Heart right ventricle (tissue), 16 donors: Measurements from ENCODE around the gene DCUN1D1. TPM values are rescaled to one million over a fixed set of nuclear protein-coding genes. Genes with fewer than 3 reads are reported as not detected.

Experiments
- ATAC-seq, 8 donors: fragments of 200-7000 bp; cut with Tn5 transposase; one replicate each; pipeline ENCODE4 v1.9.1; 2020; ENCODE audit warnings: mild to moderate bottlenecking in 8 of 8, moderate library complexity in 8 of 8, moderate number of reproducible peaks in 1 of 8
- DNase-seq, 2 donors: peaks; one replicate each; pipeline ENCODE4 v3.0.0-alpha.2; 2020
- H3K27ac ChIP-seq, 10 donors: fragments of 200-600 bp; sonication (generic) in 2 of 10; one replicate each; pipeline versions ENCODE4 v1.5.0 to v1.8.0; 2020 to 2022; ENCODE audit warnings: mild to moderate bottlenecking in 3 of 10
- H3K27me3 ChIP-seq, 7 donors: fragments of 200-600 bp; one replicate each; pipeline ENCODE4 v1.8.0; 2021 to 2022; ENCODE audit warnings: mild to moderate bottlenecking in 2 of 7
- H3K36me3 ChIP-seq, 9 donors: fragments of 200-600 bp; sonication (generic) in 1 of 9; one replicate each; pipeline versions ENCODE4 v1.5.0 to v1.8.0; 2020 to 2022; ENCODE audit warnings: mild to moderate bottlenecking in 2 of 9
- H3K4me1 ChIP-seq, 9 donors: fragments of 200-600 bp; sonication (generic) in 1 of 9; one replicate each; pipeline versions ENCODE4 v1.5.0 to v1.8.0; 2020 to 2022; ENCODE audit warnings: mild to moderate bottlenecking in 4 of 9
- H3K4me3 ChIP-seq, 10 donors: fragments of 200-600 bp; sonication (generic) in 2 of 10; one replicate each; pipeline versions ENCODE4 v1.5.0 to v1.8.0; 2020 to 2022; ENCODE audit warnings: mild to moderate bottlenecking in 7 of 10, moderate library complexity in 2 of 10
- H3K9me3 ChIP-seq, 11 donors: fragments of 200-600 bp in 10 of 11; sonication (generic) in 2 of 11; one replicate each; pipeline versions ENCODE4 v1.5.0 to v1.8.0; 2013 to 2022; ENCODE audit warnings: mild to moderate bottlenecking in 2 of 11, control low read depth in 1 of 11, moderate library complexity in 1 of 11
- WGBS, 2 donors: extraction: QIAGEN DNeasy Blood & Tissue Kit; methylation state at CpG; one replicate each; pipeline ENCODE4 v1.1.7; 2013; ENCODE audit warnings: inconsistent platforms in 1 of 2; 5-methylcytosine and 5-hydroxymethylcytosine counted together
- intact Hi-C, 10 donors: fragments of 100-400 bp; cut with DNase I; formaldehyde crosslinking; loops; one replicate each; pipeline versions ENCODE4 v1.11.1 to v1.14.2; 2022
- polyA plus RNA-seq, 2 donors: library from polyadenylated mRNA; stranded (reverse); fragments of 200-250 nt; gene quantifications; one replicate each; pipeline ENCODE4 v1.2.3, GENCODE V29; 2013
- total RNA-seq, 10 donors: library from RNA; stranded (reverse); fragmentation: NEBNext Ultra II Directional in 3 of 10; extraction: Animal tissue kit (Norgen Biotek cat#: 25700) in 3 of 10; gene quantifications; one replicate each; pipeline versions ENCODE4 v1.2.1 to v1.2.4, GENCODE V29; 2021 to 2023
- TF ChIP-seq, protein P1 (sequence below), 9 donors: fragments of 200-600 bp; sonication (generic) in 2 of 9; IDR thresholded peaks; one replicate each; pipeline versions ENCODE4 v1.5.0 to v1.8.0; 2021 to 2022; ENCODE audit warnings: antibody characterized with exemption in 9 of 9, mild to moderate bottlenecking in 5 of 9, moderate library complexity in 1 of 9
- donor health status: Arrhythmogenic right ventricular cardiomyopathy.
- donor health status: ischemic (EF 13 %, LVEDD 7.1; RV severe dilation, severe dysfunction).
- donor health status: healthy with polysubstance abuse.
- donor health status: DM: no; HTN: yes; CAD: no.
- donor health status: DM: no; HTN: no; CAD: no.
- donor health status: ischemic (EF 25% LVEDD 6.9; RV normal size, moderate dysfunction).
- donor health status: ischemic (EF 25% LVEDD 5.7; RV mildly dilated, moderate dysfunction).
- donor health status: healthy.
- donor health status: DM: yes; HTN: yes; CAD: no.
- donor health status: Ischemic cardiomyopathy.
- donor health status: ischemic (EF 35%, LVEDD 5.7; RV mildly dilated, moderate dysfunction).
- donor health status: nonischemic (EF 11% LVEDD 7.7; RV severe dilation, severe dysfunction).
- donor health status: DM: yes; HTN: yes; CAD: no.
- donor health status: PGD.
- donor health status: ischemic (EF 29% LVEDD 5.4; RV normal size, mild dysfunction).
- donor health status: nonischemic (EF 23%, LVEDD 6.1; RV moderate dilation, normal function).

Gene DCUN1D1
- total and polyA plus RNA-seq, 12 donors, result 7.9 to 45.2 (median 35.5) TPM

DNA sequence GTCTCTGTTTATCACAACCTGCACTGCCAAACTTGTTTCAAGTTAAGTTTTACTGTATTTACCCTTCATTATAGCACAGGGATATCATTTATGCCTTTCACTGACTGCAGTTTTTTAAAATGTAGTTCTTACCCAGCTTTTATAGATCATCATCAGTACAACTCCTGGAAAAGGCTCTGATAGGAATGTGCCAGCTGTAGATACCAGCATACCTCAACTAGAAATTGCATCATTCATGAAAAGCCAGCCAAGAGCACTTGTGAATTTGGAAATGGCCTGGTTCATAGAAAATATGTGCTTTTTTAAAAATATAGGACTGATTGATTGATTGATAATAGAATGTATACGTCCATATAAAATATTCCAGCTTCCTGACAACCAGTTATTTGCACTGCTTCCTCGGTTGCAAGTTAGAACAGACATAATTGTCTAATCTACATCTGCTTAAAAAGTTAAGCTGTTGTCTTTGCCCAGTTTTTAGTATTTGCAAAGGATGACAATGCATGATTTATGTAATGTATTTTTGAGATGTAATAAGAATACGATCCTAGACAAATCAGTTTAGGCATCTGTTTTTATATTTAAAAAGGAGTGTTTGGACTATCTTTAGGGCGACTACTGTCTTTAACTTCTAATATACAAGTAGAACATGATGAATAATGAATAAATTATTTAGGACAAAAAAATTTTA lies 58.5 kb downstream of the DCUN1D1 start:
- DNase-seq (no peak), ATAC-seq (no peak)
- Histone ChIP-seq H3K36me3 (peaks cover 0 to 20% (median 0%) of the 10 kb centered on the region in 9 donors), H3K9me3 (no peaks in the 10 kb centered on the region), H3K27ac (no peak overlapping the region), H3K4me1 (peaks cover 0 to 22% (median 9%) of the 10 kb centered on the region in 9 donors), H3K27me3 (no peaks in the 10 kb centered on the region), H3K4me3 (no peak overlapping the region)
- TF ChIP-seq, protein P1, sequence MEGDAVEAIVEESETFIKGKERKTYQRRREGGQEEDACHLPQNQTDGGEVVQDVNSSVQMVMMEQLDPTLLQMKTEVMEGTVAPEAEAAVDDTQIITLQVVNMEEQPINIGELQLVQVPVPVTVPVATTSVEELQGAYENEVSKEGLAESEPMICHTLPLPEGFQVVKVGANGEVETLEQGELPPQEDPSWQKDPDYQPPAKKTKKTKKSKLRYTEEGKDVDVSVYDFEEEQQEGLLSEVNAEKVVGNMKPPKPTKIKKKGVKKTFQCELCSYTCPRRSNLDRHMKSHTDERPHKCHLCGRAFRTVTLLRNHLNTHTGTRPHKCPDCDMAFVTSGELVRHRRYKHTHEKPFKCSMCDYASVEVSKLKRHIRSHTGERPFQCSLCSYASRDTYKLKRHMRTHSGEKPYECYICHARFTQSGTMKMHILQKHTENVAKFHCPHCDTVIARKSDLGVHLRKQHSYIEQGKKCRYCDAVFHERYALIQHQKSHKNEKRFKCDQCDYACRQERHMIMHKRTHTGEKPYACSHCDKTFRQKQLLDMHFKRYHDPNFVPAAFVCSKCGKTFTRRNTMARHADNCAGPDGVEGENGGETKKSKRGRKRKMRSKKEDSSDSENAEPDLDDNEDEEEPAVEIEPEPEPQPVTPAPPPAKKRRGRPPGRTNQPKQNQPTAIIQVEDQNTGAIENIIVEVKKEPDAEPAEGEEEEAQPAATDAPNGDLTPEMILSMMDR (IDR thresholded peaks at IDR 0.05), result no peak
- intact Hi-C loops, result no loop called here
- WGBS, 2 donors, result 69 to 71% methylated on average over 4 of the region's 4 CpGs

DNA sequence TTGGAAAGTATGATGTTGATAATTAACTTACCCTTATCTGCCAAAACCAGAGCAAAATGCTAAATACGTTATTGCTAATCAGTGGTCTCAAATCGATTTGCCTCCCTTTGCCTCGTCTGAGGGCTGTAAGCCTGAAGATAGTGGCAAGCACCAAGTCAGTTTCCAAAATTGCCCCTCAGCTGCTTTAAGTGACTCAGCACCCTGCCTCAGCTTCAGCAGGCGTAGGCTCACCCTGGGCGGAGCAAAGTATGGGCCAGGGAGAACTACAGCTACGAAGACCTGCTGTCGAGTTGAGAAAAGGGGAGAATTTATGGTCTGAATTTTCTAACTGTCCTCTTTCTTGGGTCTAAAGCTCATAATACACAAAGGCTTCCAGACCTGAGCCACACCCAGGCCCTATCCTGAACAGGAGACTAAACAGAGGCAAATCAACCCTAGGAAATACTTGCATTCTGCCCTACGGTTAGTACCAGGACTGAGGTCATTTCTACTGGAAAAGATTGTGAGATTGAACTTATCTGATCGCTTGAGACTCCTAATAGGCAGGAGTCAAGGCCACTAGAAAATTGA lies 59.7 kb downstream of the DCUN1D1 start:
- intact Hi-C loops, result no loop called here
- 69 to 76% methylated on average over 9 of the region's 9 CpGs for WGBS, 2 donors
- no peak for DNase-seq
- no peak overlapping the region for H3K4me3 ChIP-seq
- ATAC-seq, result peak in 3 of 8 donors; percentile 40 to 51 (median 43)
- TF ChIP-seq, protein P1 (IDR thresholded peaks at IDR 0.05), result no peak
- H3K27ac ChIP-seq, result no peak overlapping the region
- peaks cover 0 to 17% (median 9%) of the 10 kb centered on the region in 9 donors for H3K4me1 ChIP-seq
- H3K9me3 ChIP-seq, result no peaks in the 10 kb centered on the region
- peaks cover 0 to 28% (median 0%) of the 10 kb centered on the region in 9 donors for H3K36me3 ChIP-seq
- H3K27me3 ChIP-seq, result no peaks in the 10 kb centered on the region

DNA sequence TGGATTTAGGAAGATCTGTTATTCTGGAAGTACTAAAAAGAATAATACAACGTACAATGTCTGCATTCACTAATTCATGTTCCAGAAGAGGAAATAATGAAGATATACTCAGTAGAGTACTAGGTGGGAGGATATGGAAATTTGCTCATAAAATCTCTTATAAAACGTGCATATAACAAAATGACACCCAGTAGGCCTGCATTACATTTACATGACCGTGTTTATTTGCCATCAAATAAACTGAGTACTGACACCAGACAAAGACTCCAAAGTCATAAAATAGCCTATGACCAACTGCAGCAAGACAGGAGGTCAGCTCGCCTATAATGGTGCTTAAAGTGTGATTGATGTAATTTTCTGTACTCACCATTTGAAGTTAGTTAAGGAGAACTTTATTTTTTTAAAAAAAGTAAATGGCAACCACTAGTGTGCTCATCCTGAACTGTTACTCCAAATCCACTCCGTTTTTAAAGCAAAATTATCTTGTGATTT lies 60.4 kb downstream of the DCUN1D1 start:
- DNase-seq (no peak), ATAC-seq (no peak)
- H3K27me3 ChIP-seq, result no peaks in the 10 kb centered on the region
- intact Hi-C loops, result no loop called here
- peaks cover 0 to 35% (median 0%) of the 10 kb centered on the region in 9 donors for H3K36me3 ChIP-seq
- peaks cover 0 to 11% (median 5%) of the 10 kb centered on the region in 9 donors for H3K4me1 ChIP-seq
- 93 to 95% methylated on average over 5 of the region's 5 CpGs for WGBS, 2 donors
- no peaks in the 10 kb centered on the region for H3K9me3 ChIP-seq
- no peak overlapping the region for H3K4me3 ChIP-seq
- H3K27ac ChIP-seq, result no peak overlapping the region
- TF ChIP-seq, protein P1 (IDR thresholded peaks at IDR 0.05), result no peak

DNA sequence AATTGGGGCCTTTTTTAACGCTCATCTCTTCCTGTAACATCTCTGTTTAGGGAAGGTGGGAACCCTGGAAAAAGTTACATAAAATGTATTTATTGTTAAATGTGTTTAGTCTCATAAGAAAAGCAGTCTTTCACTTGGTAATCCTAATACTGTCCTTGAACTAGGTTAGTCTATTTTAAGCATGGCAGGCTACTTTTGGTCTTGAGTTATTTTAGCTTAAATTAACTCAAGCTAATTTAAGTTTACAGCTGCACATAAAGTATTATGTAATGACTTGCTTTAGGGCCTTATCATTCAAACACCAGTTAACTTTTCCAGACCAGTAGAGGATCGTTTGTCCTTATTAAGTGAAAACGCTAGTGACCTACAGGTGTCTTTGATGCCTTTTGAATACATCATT lies 63.2 kb downstream of the DCUN1D1 start:
- TF ChIP-seq, protein P1 (IDR thresholded peaks at IDR 0.05), result no peak
- Histone ChIP-seq H3K4me1 (peaks cover 0 to 15% (median 7%) of the 10 kb centered on the region in 9 donors), H3K27me3 (no peaks in the 10 kb centered on the region), H3K36me3 (peaks cover 0 to 59% (median 5%) of the 10 kb centered on the region in 9 donors), H3K27ac (no peak overlapping the region), H3K9me3 (no peaks in the 10 kb centered on the region), H3K4me3 (no peak overlapping the region)
- DNase-seq, result no peak
- 60 to 67% methylated on average over 3 of the region's 3 CpGs for WGBS, 2 donors
- ATAC-seq, result peak in 1 of 8 donors; percentile 66
- intact Hi-C loops, result no loop called here
